ENCODE data around the gene C16orf74.

Gene C16orf74

GRCh38 chr16:85774136-85774535 is 23.2 kb upstream of the C16orf74 start:
- DNase-seq = no peak

GRCh38 chr16:85773044-85773443 is 22.1 kb upstream of the C16orf74 start:
- no peak for DNase-seq

- no peak for DNase-seq
Observed at GRCh38 chr16:85770741-85771140, 19.8 kb upstream of the C16orf74 start.

- DNase-seq = no peak
Observed at GRCh38 chr16:85768199-85768598, 17.3 kb upstream of the C16orf74 start.

GRCh38 chr16:85767531-85767930 is 16.6 kb upstream of the C16orf74 start:
- no peak for DNase-seq

- DNase-seq = no peak
Observed at GRCh38 chr16:85765767-85766166, 14.9 kb upstream of the C16orf74 start.

GRCh38 chr16:85765211-85765610 is 14.3 kb upstream of the C16orf74 start:
- DNase-seq = no peak

GRCh38 chr16:85763616-85764015 is 12.7 kb upstream of the C16orf74 start:
- DNase-seq = no peak

GRCh38 chr16:85762970-85763369 is 12.1 kb upstream of the C16orf74 start:
- no peak for DNase-seq

- no peak for DNase-seq
Observed at GRCh38 chr16:85761861-85762260, 11.0 kb upstream of the C16orf74 start.

- peak; percentile 34 for DNase-seq
Observed at GRCh38 chr16:85759631-85760419, 8.9 kb upstream of the C16orf74 start.

GRCh38 chr16:85759136-85759535 is 8.2 kb upstream of the C16orf74 start:
- DNase-seq = no peak

- no peak for DNase-seq
Observed at GRCh38 chr16:85757341-85757822, 6.5 kb upstream of the C16orf74 start.

- DNase-seq = no peak
Observed at GRCh38 chr16:85755929-85756768, 5.3 kb upstream of the C16orf74 start.

GRCh38 chr16:85754413-85754812 is 3.5 kb upstream of the C16orf74 start:
- no peak for DNase-seq

- DNase-seq = no peak
Observed at GRCh38 chr16:85753976-85754375, 3.1 kb upstream of the C16orf74 start.

GRCh38 chr16:85753559-85753958 is 2.7 kb upstream of the C16orf74 start:
- DNase-seq = no peak

- DNase-seq = no peak
Observed at GRCh38 chr16:85752511-85753420, 1.9 kb upstream of the C16orf74 start.

- no peak for DNase-seq
Observed at GRCh38 chr16:85751698-85752501, 1.0 kb upstream of the C16orf74 start.

- no peak for DNase-seq
Observed at GRCh38 chr16:85750146-85750826, 610 bp downstream of the C16orf74 start.

- DNase-seq = no peak
Observed at GRCh38 chr16:85749771-85750145, 1.1 kb downstream of the C16orf74 start.
